Ishikawa (cell line): ENCODE results near the gene LMOD3.

Experiments
- CEBPB ChIP-seq: IDR thresholded peaks from 2 replicates; pipeline ENCODE4 v1.6.1; 2012
- CREB1 ChIP-seq: IDR thresholded peaks from 2 replicates; pipeline ENCODE4 v1.6.1; 2012; ENCODE audit warnings: low read depth
- EGR1 ChIP-seq: IDR thresholded peaks from 2 replicates; pipeline ENCODE4 v1.6.1; 2012
- EP300 ChIP-seq: IDR thresholded peaks from 2 replicates; pipeline ENCODE4 v1.6.1; 2012; ENCODE audit warnings: borderline replicate concordance
- FOXM1 ChIP-seq: IDR thresholded peaks from 2 replicates; pipeline ENCODE4 v1.6.1; 2012; ENCODE audit warnings: low read depth, borderline replicate concordance
- NFIC ChIP-seq: IDR thresholded peaks from 2 replicates; pipeline ENCODE4 v1.6.1; 2012
- RAD21 ChIP-seq: IDR thresholded peaks from 2 replicates; pipeline ENCODE4 v1.6.1; 2012; ENCODE audit warnings: low read depth
- TAF1 ChIP-seq: IDR thresholded peaks from 2 replicates; pipeline ENCODE4 v1.6.1; 2012; ENCODE audit warnings: low read depth, mild to moderate bottlenecking
- TCF12 ChIP-seq: IDR thresholded peaks from 2 replicates; pipeline ENCODE4 v1.6.1; 2012; ENCODE audit warnings: low read depth
- YY1 ChIP-seq: IDR thresholded peaks from 2 replicates; pipeline ENCODE4 v1.6.1; 2012; ENCODE audit warnings: low read depth
- TF ChIP-seq, protein P1 (sequence below): IDR thresholded peaks from 2 replicates; pipeline ENCODE4 v1.6.1; 2012
- TF ChIP-seq, protein P2 (sequence below): IDR thresholded peaks from 2 replicates; pipeline ENCODE4 v1.6.1; 2012; ENCODE audit warnings: low read depth, mild to moderate bottlenecking
- TF ChIP-seq, protein P3 (sequence below): IDR thresholded peaks from 2 replicates; pipeline ENCODE4 v1.6.1; 2012

DNA sequence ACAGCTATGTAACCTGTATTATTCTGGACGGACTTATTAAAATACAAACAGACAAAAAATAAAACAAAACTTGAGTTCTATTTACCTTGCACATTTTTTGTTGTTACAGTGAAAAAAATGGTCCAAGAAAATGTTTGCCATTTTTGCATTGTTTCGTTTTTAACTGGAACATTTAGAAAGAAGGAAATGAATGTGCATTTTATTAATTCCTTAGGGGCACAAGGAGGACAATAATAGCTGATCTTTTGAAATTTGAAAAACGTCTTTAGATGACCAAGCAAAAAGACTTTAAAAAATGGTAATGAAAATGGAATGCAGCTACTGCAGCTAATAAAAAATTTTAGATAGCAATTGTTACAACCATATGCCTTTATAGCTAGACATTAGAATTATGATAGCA lies 17.1 kb downstream of the LMOD3 start:
- TF ChIP-seq FOXM1 (no peak), RAD21 (no peak), YY1 (no peak), EGR1 (no peak), CEBPB (no peak), NFIC (no peak), EP300 (no peak), TAF1 (no peak), CREB1 (no peak), TCF12 (no peak)
- TF ChIP-seq, protein P1, sequence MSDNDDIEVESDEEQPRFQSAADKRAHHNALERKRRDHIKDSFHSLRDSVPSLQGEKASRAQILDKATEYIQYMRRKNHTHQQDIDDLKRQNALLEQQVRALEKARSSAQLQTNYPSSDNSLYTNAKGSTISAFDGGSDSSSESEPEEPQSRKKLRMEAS = no peak
- TF ChIP-seq, protein P2, sequence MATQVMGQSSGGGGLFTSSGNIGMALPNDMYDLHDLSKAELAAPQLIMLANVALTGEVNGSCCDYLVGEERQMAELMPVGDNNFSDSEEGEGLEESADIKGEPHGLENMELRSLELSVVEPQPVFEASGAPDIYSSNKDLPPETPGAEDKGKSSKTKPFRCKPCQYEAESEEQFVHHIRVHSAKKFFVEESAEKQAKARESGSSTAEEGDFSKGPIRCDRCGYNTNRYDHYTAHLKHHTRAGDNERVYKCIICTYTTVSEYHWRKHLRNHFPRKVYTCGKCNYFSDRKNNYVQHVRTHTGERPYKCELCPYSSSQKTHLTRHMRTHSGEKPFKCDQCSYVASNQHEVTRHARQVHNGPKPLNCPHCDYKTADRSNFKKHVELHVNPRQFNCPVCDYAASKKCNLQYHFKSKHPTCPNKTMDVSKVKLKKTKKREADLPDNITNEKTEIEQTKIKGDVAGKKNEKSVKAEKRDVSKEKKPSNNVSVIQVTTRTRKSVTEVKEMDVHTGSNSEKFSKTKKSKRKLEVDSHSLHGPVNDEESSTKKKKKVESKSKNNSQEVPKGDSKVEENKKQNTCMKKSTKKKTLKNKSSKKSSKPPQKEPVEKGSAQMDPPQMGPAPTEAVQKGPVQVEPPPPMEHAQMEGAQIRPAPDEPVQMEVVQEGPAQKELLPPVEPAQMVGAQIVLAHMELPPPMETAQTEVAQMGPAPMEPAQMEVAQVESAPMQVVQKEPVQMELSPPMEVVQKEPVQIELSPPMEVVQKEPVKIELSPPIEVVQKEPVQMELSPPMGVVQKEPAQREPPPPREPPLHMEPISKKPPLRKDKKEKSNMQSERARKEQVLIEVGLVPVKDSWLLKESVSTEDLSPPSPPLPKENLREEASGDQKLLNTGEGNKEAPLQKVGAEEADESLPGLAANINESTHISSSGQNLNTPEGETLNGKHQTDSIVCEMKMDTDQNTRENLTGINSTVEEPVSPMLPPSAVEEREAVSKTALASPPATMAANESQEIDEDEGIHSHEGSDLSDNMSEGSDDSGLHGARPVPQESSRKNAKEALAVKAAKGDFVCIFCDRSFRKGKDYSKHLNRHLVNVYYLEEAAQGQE = no peak
- TF ChIP-seq, protein P3, sequence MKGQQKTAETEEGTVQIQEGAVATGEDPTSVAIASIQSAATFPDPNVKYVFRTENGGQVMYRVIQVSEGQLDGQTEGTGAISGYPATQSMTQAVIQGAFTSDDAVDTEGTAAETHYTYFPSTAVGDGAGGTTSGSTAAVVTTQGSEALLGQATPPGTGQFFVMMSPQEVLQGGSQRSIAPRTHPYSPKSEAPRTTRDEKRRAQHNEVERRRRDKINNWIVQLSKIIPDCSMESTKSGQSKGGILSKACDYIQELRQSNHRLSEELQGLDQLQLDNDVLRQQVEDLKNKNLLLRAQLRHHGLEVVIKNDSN = no peak
